HG03432 (cell line): Measurements from ENCODE around the gene PDE6B.
"Not testable (repeated sequence)": the region's sequence is repeated elsewhere in the genome, so short reads cannot be mapped to it uniquely, and the experiment has no call there.

ENCODE experiments used
- ATAC-seq: cut with Tn5 transposase; IDR thresholded peaks from one replicate; pipeline ENCODE4 v1.9.1; 2021; ENCODE audit warnings: mild to moderate bottlenecking, moderate library complexity; ENCODE audit not compliant: unreplicated experiment

The PDE6B gene

GRCh38 chr4:703336-704197 is 78.2 kb downstream of the PDE6B start:
- ATAC-seq: no peak

- ATAC-seq: no peak
Measured at GRCh38 chr4:704198-704891, 79.0 kb downstream of the PDE6B start.

- no peak for ATAC-seq
Measured at GRCh38 chr4:704971-705277, 79.6 kb downstream of the PDE6B start.

- peak; percentile 93 for ATAC-seq
Measured at GRCh38 chr4:705278-706082, 80.1 kb downstream of the PDE6B start, which contains the start of gene PCGF3. TSS of gene PCGF3 (plus strand) at chr4:705832. CDS start at chr4:733681, 27,849 bp downstream.

GRCh38 chr4:706083-706633 is 80.8 kb downstream of the PDE6B start:
- not testable (repeated sequence) for ATAC-seq

- no peak for ATAC-seq
Measured at GRCh38 chr4:706834-707598, 81.6 kb downstream of the PDE6B start.

GRCh38 chr4:707929-708630 is 82.7 kb downstream of the PDE6B start:
- ATAC-seq: no peak

GRCh38 chr4:708631-708933 is 83.2 kb downstream of the PDE6B start:
- no peak for ATAC-seq

GRCh38 chr4:709348-709747 is 84.0 kb downstream of the PDE6B start:
- ATAC-seq: no peak

GRCh38 chr4:710116-710515 is 84.7 kb downstream of the PDE6B start:
- ATAC-seq: no peak

GRCh38 chr4:710916-711315 is 85.5 kb downstream of the PDE6B start:
- no peak for ATAC-seq

- ATAC-seq: no peak
Measured at GRCh38 chr4:712093-712492, 86.7 kb downstream of the PDE6B start.

GRCh38 chr4:712916-713632 is 87.7 kb downstream of the PDE6B start:
- ATAC-seq: no peak

GRCh38 chr4:714087-714486 is 88.7 kb downstream of the PDE6B start:
- ATAC-seq: no peak

GRCh38 chr4:717601-718320 is 92.4 kb downstream of the PDE6B start:
- no peak for ATAC-seq

- ATAC-seq: no peak
Measured at GRCh38 chr4:718460-718859, 93.1 kb downstream of the PDE6B start.
